ENCODE data around the gene TEX26. TPM values are rescaled to one million over a fixed set of nuclear protein-coding genes. Genes with fewer than 3 reads are reported as not detected.
"Not testable (repeated sequence)": the region's sequence is repeated elsewhere in the genome, so short reads cannot be mapped to it uniquely, and the experiment has no call there.

TEX26 gene
- total RNA-seq, 1 donor from 2014 or later, result not detected

DNA sequence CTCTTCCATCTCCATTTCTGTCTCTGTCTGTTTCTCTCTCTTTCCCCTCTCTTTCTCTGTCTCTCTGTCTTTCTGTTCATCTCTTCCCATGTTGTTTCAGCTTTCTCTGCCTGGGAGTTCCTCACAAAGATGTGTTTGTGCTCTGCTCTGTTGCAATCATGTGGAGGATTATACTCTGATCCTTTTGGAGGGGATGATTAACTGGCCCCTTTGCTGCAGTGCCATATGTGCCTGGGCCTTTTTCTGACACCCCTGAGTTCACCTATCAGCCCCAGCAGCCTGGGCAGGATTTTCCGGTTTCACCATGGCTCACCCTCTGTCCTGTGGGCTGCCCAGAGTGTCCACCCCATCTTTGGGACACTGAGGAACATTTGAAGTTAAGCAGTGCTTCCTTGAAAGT is 9.0 kb upstream of the TEX26 start:
- TF ChIP-seq, protein P1, sequence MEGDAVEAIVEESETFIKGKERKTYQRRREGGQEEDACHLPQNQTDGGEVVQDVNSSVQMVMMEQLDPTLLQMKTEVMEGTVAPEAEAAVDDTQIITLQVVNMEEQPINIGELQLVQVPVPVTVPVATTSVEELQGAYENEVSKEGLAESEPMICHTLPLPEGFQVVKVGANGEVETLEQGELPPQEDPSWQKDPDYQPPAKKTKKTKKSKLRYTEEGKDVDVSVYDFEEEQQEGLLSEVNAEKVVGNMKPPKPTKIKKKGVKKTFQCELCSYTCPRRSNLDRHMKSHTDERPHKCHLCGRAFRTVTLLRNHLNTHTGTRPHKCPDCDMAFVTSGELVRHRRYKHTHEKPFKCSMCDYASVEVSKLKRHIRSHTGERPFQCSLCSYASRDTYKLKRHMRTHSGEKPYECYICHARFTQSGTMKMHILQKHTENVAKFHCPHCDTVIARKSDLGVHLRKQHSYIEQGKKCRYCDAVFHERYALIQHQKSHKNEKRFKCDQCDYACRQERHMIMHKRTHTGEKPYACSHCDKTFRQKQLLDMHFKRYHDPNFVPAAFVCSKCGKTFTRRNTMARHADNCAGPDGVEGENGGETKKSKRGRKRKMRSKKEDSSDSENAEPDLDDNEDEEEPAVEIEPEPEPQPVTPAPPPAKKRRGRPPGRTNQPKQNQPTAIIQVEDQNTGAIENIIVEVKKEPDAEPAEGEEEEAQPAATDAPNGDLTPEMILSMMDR (conservative IDR thresholded peaks at IDR 0.05), result no peak
- no peaks in the 10 kb centered on the region for H3K9me3 Mint-ChIP-seq
- H3K4me1 Mint-ChIP-seq, result no peaks in the 10 kb centered on the region
- no peak overlapping the region for H3K27ac Mint-ChIP-seq (ENCODE audit: unreplicated experiment)
- no peak overlapping the region for H3K4me3 Mint-ChIP-seq
- no peak for DNase-seq (ENCODE audit: low read depth, low spot score)
- H3K36me3 Mint-ChIP-seq (ENCODE audit: low read depth), result no peaks in the 10 kb centered on the region
- no peaks in the 10 kb centered on the region for H3K27me3 Mint-ChIP-seq (ENCODE audit: low read depth)

DNA sequence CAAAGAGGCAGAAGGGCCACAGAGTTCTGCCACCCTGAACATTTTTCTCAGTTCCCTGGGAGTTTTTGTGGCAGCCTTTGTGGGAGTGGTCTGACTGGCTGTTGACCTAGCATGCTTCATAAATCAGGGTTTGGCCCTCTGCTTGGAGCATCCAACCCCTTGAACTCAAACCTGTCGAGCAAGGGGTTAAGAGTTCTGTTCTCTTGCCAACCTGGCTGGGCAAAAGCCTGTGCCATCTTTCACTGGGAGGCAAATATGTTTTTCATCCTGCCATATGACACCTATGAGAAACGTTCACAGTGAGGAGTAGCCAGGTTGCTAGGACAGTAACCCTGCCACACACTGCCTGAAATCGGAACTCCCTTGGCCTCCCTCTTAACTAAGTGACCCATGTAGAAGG is 7.7 kb upstream of the TEX26 start:
- Mint-ChIP-seq H3K9me3 (no peaks in the 10 kb centered on the region), H3K4me1 (no peaks in the 10 kb centered on the region), H3K27me3 (ENCODE audit: low read depth) (no peaks in the 10 kb centered on the region), H3K27ac (ENCODE audit: unreplicated experiment) (no peak overlapping the region), H3K36me3 (ENCODE audit: low read depth) (no peaks in the 10 kb centered on the region), H3K4me3 (no peak overlapping the region)
- TF ChIP-seq, protein P1 (conservative IDR thresholded peaks at IDR 0.05), result no peak
- no peak for DNase-seq (ENCODE audit: low read depth, low spot score)

DNA sequence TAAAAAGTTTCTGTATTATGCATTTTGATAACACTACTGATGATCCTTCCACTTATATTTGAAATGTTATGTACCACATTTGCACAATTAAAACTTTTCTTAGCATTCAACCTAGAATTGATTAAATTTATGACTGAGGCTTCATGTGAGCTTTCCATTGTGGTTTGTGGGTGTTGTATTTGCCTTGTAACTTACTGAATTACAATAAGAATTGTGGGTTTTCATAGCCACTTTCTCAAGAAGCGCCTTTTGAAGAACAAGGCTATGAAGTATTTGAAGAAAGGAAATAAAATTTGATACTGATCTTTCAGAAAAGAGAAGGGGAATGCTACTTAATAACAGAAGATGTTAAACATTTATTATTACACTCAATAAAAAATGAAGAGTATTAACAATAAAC is 7.0 kb upstream of the TEX26 start:
- peaks cover 4% of the 10 kb centered on the region for H3K4me1 Mint-ChIP-seq
- TF ChIP-seq, protein P1 (conservative IDR thresholded peaks at IDR 0.05), result no peak
- DNase-seq (ENCODE audit: low read depth, low spot score), result no peak
- H3K9me3 Mint-ChIP-seq, result no peaks in the 10 kb centered on the region
- no peak overlapping the region for H3K4me3 Mint-ChIP-seq
- no peak overlapping the region for H3K27ac Mint-ChIP-seq (ENCODE audit: unreplicated experiment)
- no peaks in the 10 kb centered on the region for H3K36me3 Mint-ChIP-seq (ENCODE audit: low read depth)
- H3K27me3 Mint-ChIP-seq (ENCODE audit: low read depth), result no peaks in the 10 kb centered on the region

DNA sequence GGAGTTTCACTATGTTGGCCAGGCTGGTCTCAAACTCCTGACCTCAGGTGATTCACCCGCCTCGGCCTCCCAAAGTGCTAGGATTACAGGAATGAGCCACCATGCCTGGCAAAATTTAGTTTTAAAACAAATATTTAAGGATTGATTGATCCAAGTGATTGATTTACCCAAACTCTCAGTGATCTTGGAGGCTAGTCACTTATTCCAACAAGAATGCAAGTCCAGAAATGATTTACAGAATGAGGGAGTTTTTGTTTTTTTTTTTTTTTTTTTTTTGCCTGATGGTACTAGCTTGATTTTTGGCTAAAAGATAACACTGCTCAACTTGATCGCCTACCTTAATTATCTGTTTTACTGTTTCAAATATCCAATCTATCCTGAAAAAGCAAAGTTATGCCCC is 5.7 kb upstream of the TEX26 start:
- Mint-ChIP-seq H3K27ac (ENCODE audit: unreplicated experiment) (no peak overlapping the region), H3K4me3 (no peak overlapping the region), H3K4me1 (peaks cover 11% of the 10 kb centered on the region), H3K9me3 (no peaks in the 10 kb centered on the region), H3K36me3 (ENCODE audit: low read depth) (no peaks in the 10 kb centered on the region), H3K27me3 (ENCODE audit: low read depth) (no peaks in the 10 kb centered on the region)
- TF ChIP-seq, protein P1 (conservative IDR thresholded peaks at IDR 0.05), result no peak
- DNase-seq (ENCODE audit: low read depth, low spot score), result no peak

DNA sequence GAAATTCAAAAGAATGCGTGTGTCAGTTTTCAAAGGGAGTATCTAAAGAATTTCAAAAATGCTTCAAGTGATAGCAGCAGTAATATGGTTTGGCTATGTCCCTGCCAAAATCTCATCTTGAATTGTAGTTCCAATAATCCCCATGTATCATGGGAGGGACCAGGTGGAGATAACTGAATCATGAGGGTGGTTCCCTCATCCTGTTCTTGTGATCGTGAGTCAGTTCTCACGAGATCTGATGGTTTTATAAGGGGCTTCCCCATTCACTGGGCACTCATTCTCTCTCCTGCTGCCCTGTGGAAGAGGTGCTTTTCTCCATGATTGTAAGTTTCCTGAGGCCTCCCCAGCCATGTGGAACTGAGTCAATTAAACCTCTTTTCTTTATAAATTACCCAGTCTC is 5.3 kb upstream of the TEX26 start:
- H3K4me3 Mint-ChIP-seq; H3K27ac Mint-ChIP-seq (ENCODE audit: unreplicated experiment): not testable (repeated sequence)
- peaks cover 15% of the 10 kb centered on the region for H3K4me1 Mint-ChIP-seq

DNA sequence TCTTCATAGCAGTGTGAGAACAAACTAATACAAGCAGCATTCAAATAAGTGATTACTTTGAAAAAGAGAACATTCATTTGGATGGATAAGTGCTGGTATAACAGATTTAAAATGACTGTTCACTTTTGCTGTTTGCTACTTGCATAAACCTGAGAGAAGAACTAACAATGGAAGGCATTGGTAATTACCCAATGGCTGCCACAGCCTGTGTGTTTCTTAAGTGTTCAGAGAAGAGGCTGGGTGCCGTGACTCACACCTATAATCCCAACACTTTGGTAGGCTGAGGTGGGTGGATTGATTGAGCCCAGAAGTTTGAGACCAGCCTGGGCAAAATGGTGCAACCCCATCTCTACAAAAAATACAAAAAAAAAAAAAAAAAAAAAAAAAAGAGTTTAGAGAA is 4.9 kb upstream of the TEX26 start:
- Mint-ChIP-seq H3K36me3 (ENCODE audit: low read depth) (no peaks in the 10 kb centered on the region), H3K9me3 (no peaks in the 10 kb centered on the region), H3K27me3 (ENCODE audit: low read depth) (no peaks in the 10 kb centered on the region), H3K4me1 (peaks cover 19% of the 10 kb centered on the region), H3K27ac (ENCODE audit: unreplicated experiment) (no peak overlapping the region), H3K4me3 (no peak overlapping the region)
- DNase-seq (ENCODE audit: low read depth, low spot score), result no peak
- TF ChIP-seq, protein P1 (conservative IDR thresholded peaks at IDR 0.05), result no peak

More for the DNA sequence above, 5.3 kb upstream of the TEX26 start:
- not testable (repeated sequence) for H3K9me3 Mint-ChIP-seq; H3K27me3 Mint-ChIP-seq (ENCODE audit: low read depth); DNase-seq (ENCODE audit: low read depth, low spot score); H3K36me3 Mint-ChIP-seq (ENCODE audit: low read depth)

All from neural crest cell (in vitro differentiated cells).